Measurements from ENCODE around the gene KRTAP10-4. TPM values are rescaled to one million over a fixed set of nuclear protein-coding genes. Genes with fewer than 3 reads are reported as not detected.

KRTAP10-4 gene
- total and polyA plus RNA-seq, 3 donors from 2014 or later, result 0.24 TPM; not detected in 2

DNA sequence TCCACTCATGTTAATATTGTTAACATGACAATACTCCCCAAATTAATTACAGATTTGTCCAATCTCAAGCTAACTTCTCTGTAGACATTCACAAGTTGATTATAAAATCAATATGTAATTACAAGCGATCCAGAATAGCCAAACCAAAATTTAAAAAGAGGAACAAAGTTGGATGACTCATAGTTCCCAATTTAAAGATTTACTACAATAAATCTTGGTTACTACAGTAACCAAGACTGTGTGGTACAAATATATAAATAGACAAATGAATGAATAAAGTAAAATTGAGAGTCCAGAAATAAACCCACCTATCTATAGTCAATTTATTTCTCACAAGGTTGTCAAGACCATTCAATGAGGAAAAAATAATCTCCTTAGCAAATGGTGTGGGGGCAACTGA lies 7.1 kb upstream of the KRTAP10-4 start:
- no peaks in the 10 kb centered on the region for H3K4me1 ChIP-seq
- H3K27me3 ChIP-seq, result no peaks in the 10 kb centered on the region
- H3K9me3 ChIP-seq, result no peaks in the 10 kb centered on the region
- no peak overlapping the region for H3K27ac ChIP-seq
- H3K36me3 ChIP-seq (ENCODE audit: low read depth, missing control alignments), result no peaks in the 10 kb centered on the region
- DNase-seq, result no peak
- WGBS, 2 donors, result 83 to 87% methylated on average over 1 of the region's 1 CpG
- intact Hi-C loops (cut with DNase I; ENCODE audit: low total_unique reads), result no loop called here
- TF ChIP-seq POLR2A (IDR thresholded peaks at IDR 0.05) (no peak), CTCF (IDR thresholded peaks at IDR 0.05) (no peak)
- H3K4me3 ChIP-seq, result no peak overlapping the region

GRCh38 chr21:44567481-44568171 lies 5.9 kb upstream of the KRTAP10-4 start:
- no peak for DNase-seq
- TF ChIP-seq CTCF (IDR thresholded peaks at IDR 0.05), result no peak
- TF ChIP-seq POLR2A (IDR thresholded peaks at IDR 0.05), result no peak
- no peaks in the 10 kb centered on the region for H3K27me3 ChIP-seq
- H3K9me3 ChIP-seq, result no peaks in the 10 kb centered on the region
- intact Hi-C loops (cut with DNase I; ENCODE audit: low total_unique reads), result no loop called here
- H3K4me3 ChIP-seq, result no peak overlapping the region
- H3K4me1 ChIP-seq, result no peaks in the 10 kb centered on the region
- H3K27ac ChIP-seq, result no peak overlapping the region
- no peaks in the 10 kb centered on the region for H3K36me3 ChIP-seq (ENCODE audit: low read depth, missing control alignments)
- 78 to 89% methylated on average over 18 of the region's 18 CpGs for WGBS, 2 donors

DNA sequence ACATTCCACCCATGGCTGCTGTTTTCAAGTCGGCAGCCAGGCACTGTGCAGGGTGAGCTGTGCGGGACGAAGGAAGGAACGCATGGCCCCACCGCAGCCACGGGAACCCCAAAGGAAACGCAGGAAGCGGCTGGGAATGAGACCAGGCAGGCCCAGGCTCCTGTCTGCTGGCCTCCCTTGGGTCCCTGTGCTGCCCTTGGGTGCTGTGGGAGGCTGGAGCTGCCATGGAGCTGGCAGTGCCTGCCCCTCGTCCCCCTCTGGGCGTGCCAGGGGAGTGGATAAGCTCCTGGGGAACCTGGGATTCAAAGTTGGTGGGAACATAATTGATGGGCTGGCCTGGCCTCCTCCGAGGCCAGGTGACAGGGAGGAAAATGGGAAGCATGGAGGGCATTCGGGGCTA lies 5.3 kb upstream of the KRTAP10-4 start:
- 73 to 89% methylated on average over 6 to 12 of the region's 12 CpGs for WGBS, 2 donors
- Histone ChIP-seq H3K9me3 (no peaks in the 10 kb centered on the region), H3K4me1 (no peaks in the 10 kb centered on the region), H3K36me3 (ENCODE audit: low read depth, missing control alignments) (no peaks in the 10 kb centered on the region), H3K27ac (no peak overlapping the region), H3K27me3 (no peaks in the 10 kb centered on the region), H3K4me3 (no peak overlapping the region)
- TF ChIP-seq CTCF (IDR thresholded peaks at IDR 0.05) (no peak), POLR2A (IDR thresholded peaks at IDR 0.05) (no peak)
- no peak for DNase-seq
- intact Hi-C loops (cut with DNase I; ENCODE audit: low total_unique reads), result no loop called here

- intact Hi-C loops (cut with DNase I; ENCODE audit: low total_unique reads), result no loop called here
- WGBS, 2 donors, result 74 to 85% methylated on average over 20 to 27 of the region's 27 CpGs
- no peaks in the 10 kb centered on the region for H3K27me3 ChIP-seq
- no peaks in the 10 kb centered on the region for H3K9me3 ChIP-seq
- TF ChIP-seq CTCF (IDR thresholded peaks at IDR 0.05) (no peak), POLR2A (IDR thresholded peaks at IDR 0.05) (no peak)
- no peaks in the 10 kb centered on the region for H3K36me3 ChIP-seq (ENCODE audit: low read depth, missing control alignments)
- H3K4me3 ChIP-seq, result no peak overlapping the region
- no peak for DNase-seq
- H3K4me1 ChIP-seq, result no peaks in the 10 kb centered on the region
- H3K27ac ChIP-seq, result no peak overlapping the region
Measured at GRCh38 chr21:44568667-44569556, 4.6 kb upstream of the KRTAP10-4 start.
